COR-L47 (cell line): ENCODE measurements around the gene TBC1D23.
"Not testable (repeated sequence)": the region's sequence is repeated elsewhere in the genome, so short reads cannot be mapped to it uniquely, and the experiment has no call there.

Experiments used
- DNase-seq: peaks from one replicate; lab custom pipeline; 2025; lab: John Stamatoyannopoulos, UW

TBC1D23 gene

GRCh38 chr3:100351770-100352169 lies 91.0 kb downstream of the TBC1D23 start:
- not testable (repeated sequence) for DNase-seq

GRCh38 chr3:100352296-100353231 lies 91.8 kb downstream of the TBC1D23 start:
- no peak for DNase-seq

- DNase-seq = no peak
Measured at GRCh38 chr3:100354850-100355249, 94.1 kb downstream of the TBC1D23 start.

- DNase-seq = no peak
Measured at GRCh38 chr3:100358413-100358812, 97.6 kb downstream of the TBC1D23 start.

- no peak for DNase-seq
Measured at GRCh38 chr3:100359035-100359434, 98.2 kb downstream of the TBC1D23 start.

GRCh38 chr3:100360757-100361496 lies 100.1 kb downstream of the TBC1D23 start:
- DNase-seq = no peak

- no peak for DNase-seq
Measured at GRCh38 chr3:100361897-100362296, 101.1 kb downstream of the TBC1D23 start.

GRCh38 chr3:100364421-100364820 lies 103.6 kb downstream of the TBC1D23 start:
- DNase-seq = no peak

- DNase-seq = no peak
Measured at GRCh38 chr3:100366424-100366823, 105.6 kb downstream of the TBC1D23 start.

- no peak for DNase-seq
Measured at GRCh38 chr3:100368441-100368840, 107.6 kb downstream of the TBC1D23 start.

- DNase-seq = no peak
Measured at GRCh38 chr3:100370756-100371155, 110.0 kb downstream of the TBC1D23 start.

GRCh38 chr3:100374521-100374920 lies 113.7 kb downstream of the TBC1D23 start:
- DNase-seq = no peak
